Anterior cingulate cortex (tissue), 58 donors: ENCODE measurements around the gene MAP4K4.

Experiments
- DNase-seq, 58 donors: peaks; one replicate each; lab custom pipeline; 2025; lab: John Stamatoyannopoulos, UW

Gene MAP4K4

DNA sequence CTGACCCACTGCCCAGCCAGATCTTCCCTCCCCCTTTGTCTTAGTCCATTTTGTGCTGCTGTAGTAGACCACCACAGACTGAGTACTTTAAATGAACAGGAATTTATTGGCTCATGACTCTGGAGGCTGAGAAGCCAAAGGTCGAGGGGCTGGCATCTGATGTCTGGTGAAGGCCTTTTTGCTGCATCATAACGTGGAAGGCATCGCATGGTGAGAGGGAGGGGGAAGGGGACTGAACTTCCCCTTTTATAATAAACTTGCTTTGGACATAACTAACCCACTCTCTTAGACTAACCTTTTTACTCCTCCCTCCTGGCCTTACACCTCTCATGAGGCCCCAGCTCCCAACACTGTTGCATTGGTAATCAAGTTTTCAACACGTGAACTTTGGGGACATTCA lies 83.8 kb downstream of the MAP4K4 start:
- no peak for DNase-seq

DNA sequence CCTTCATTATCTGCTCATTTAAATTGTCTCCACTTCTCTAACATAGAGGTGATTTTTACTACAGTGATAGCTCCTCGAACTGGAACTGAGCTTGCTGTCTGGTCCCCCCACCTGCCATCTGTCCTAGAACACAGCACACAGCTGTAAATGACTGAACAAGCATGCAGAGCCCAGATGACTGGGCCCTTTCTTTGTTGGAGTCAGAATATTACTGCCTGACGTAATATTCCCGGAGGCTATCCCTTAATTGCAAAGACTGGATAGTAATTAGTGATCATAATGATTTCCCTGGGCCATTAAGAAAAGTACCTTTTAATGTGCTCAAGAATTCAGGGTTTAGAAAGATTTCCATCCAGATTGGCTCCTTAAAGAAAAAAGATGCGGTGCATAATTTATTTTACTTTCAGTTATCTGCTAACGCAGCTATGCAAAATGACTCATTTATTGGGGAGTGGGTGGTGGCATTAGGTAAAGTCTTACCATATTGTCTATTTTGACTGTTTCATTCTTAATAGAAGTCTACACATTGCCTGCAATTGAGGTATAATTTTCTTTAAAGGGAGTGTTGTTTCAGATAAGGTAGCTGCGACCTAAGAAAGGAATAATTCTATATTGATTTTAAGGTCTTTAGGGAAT lies 84.4 kb downstream of the MAP4K4 start:
- peak in 7 of 58 donors; percentile 22 to 52 (median 37) for DNase-seq

- DNase-seq = no peak
Observed at GRCh38 chr2:101782427-101782792, 84.9 kb downstream of the MAP4K4 start.

GRCh38 chr2:101787097-101787496 lies 89.6 kb downstream of the MAP4K4 start:
- no peak for DNase-seq

- DNase-seq = no peak
Observed at GRCh38 chr2:101788565-101788964, 91.1 kb downstream of the MAP4K4 start.

- DNase-seq = no peak
Observed at GRCh38 chr2:101788995-101789970, 91.8 kb downstream of the MAP4K4 start.

DNA sequence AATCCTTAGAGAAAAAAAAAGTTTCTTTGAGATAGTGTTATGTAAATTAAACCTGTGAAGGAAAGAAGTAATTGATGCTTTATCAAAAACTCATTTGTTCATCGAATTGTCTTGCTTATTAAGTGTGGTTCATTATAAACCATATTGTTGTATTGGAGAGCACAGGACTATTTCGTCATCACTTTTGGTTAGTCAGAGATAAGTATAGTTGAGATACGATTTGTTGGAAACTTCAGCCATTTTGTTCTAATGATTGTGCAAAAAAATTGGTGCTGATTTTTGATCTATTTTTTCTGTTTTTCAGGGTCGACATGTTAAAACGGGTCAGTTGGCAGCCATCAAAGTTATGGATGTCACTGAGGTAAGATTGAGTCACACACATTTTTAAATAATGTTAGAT lies 92.9 kb downstream of the MAP4K4 start:
- DNase-seq = no peak

DNA sequence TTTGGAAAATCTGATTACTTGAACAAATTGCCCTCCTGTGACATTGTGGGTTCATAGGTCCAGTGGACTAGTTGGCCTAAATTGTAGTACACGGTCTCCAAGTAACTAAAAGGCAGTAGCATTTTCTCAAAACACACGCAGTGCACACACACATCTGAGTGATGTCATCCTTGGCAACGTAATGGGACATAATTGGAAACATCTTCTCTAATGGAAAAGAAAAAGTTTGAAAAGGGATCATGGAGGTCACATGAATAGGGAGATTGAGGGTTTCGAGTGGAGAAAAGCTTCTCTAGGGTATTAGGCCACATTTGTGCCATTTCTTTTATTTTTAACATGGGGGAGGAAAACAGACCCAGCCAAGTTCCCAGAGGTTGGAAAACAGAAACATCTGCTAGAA lies 93.3 kb downstream of the MAP4K4 start:
- no peak for DNase-seq

DNA sequence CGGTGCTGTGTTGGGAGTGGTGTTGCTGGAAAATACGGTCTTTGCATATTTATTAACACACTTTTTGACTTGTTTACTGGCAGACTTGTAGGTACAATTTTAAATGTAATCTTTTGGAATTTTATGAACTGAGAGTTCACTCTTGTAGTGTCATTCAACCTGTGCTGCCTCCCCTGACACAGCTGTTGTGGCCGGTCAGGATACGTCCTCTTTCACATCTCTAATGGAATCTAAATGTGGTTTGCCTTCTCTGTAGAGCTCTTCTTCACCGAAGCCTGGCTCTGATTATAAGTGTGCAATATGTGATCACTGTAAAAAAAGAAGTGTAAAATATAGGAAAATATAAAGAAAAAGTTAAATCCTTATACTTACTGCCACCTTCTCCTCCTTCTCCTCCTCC lies 94.7 kb downstream of the MAP4K4 start:
- no peak for DNase-seq

GRCh38 chr2:101793277-101793969 lies 95.9 kb downstream of the MAP4K4 start:
- DNase-seq = peak in 32 of 58 donors; percentile 18 to 73 (median 44)

- no peak for DNase-seq
Observed at GRCh38 chr2:101794141-101794540, 96.6 kb downstream of the MAP4K4 start.

DNA sequence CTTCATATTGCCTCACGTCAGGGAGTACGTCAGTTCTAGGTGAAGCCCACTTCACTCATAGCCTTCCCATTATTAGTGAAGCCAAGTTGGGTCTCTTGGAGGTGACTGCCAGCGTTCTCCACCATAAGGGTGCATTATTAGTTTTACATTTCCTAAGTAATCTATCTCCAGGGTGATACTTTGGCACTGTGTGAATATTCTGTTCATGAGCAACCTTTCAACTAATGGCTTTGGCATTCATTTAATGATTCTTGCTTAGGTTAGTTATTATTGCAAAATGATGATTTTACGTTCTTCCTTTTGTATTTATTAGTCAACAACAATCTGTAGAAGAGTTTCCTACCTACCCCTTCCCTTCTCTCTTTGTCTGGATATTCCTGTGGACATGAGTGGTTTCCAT lies 97.5 kb downstream of the MAP4K4 start:
- no peak for DNase-seq

GRCh38 chr2:101796825-101797600 lies 99.5 kb downstream of the MAP4K4 start:
- DNase-seq = peak in 1 of 58 donors; percentile 31

GRCh38 chr2:101801496-101801895 lies 104.0 kb downstream of the MAP4K4 start:
- no peak for DNase-seq

GRCh38 chr2:101802329-101802728 lies 104.8 kb downstream of the MAP4K4 start:
- peak in 1 of 58 donors; percentile 43 for DNase-seq

DNA sequence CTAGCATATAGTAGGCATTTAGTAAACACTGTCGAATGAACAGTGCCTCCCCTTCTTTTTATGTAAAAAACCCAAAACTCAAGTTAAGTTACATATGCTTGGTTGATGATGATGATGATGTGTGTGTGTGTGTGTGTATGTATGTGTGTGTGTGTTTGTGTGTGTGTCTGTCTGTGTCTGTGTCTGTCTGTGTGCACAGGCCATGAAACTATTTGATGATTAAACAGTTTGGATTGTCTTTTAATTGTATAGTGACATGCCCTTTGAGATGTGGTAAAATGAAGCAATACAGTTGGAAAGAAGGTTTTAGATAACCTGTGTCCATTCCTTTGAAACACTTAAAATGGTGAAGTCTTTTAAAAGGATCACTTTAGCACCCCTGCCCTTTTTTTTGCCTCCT lies 105.6 kb downstream of the MAP4K4 start:
- DNase-seq = no peak

DNA sequence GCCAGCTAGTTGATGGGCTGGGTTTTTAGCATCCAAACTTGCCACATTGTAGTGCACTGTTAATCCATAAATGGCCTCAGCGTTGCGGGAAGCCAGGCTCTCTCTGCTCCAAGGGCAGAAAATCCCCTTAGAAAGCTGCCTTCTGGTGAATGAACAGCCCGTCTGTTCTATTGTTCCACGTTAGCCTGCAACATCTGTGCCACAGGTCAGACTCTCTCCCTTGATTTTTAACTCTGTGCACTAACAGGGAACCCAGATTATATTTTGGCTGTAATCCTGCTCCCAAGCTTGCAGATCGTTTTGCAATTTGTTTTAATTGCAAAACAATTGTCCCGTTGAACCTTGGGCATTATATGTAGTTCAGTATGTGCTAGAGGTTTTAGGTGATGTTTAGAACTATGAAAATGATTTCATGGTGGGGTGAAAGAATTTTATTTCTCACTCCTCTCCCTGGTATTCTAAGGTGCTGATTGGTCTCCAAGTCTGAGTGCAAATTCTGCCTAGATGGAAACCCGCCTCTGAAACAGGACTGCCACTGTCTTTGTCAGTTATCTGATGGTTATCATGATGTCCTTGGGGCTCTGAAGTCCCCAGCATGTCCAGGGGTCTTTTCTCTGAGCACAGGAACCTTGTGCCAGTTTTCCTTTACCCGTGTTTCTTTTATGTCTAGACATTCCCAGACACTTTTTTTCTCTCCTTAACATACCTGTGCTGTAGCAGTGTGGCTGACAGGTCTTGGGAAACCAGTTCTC lies 106.6 kb downstream of the MAP4K4 start:
- DNase-seq = peak in 3 of 58 donors; percentile 27 to 48 (median 39)

- DNase-seq = no peak
Observed at GRCh38 chr2:101805152-101806088, 107.9 kb downstream of the MAP4K4 start.
